Hematopoietic multipotent progenitor cell treated with erythropoietin and hydrocortisone succinate and interleukin-3 and kit ligand, for 6 days (in vitro differentiated cells): ENCODE data around the gene TTYH1.
"Not testable (repeated sequence)": the region's sequence is repeated elsewhere in the genome, so short reads cannot be mapped to it uniquely, and the experiment has no call there.

ENCODE experiments used
- DNase-seq: peaks from one replicate; pipeline ENCODE4 v3.0.0-alpha.2; 2015

The TTYH1 gene

GRCh38 chr19:54446349-54446748 lies 31.1 kb downstream of the TTYH1 start:
- DNase-seq: not testable (repeated sequence)

GRCh38 chr19:54448040-54448773 lies 32.9 kb downstream of the TTYH1 start:
- DNase-seq: peak; percentile 70

- peak; percentile 97 for DNase-seq
These were observed 33.8 kb downstream of the TTYH1 start, which contains the start of gene LENG8 for GRCh38 chr19:54448774-54449700. TSS of gene LENG8 (plus strand) at chr19:54449199. CDS start at chr19:54451345, 2,146 bp downstream.

DNA sequence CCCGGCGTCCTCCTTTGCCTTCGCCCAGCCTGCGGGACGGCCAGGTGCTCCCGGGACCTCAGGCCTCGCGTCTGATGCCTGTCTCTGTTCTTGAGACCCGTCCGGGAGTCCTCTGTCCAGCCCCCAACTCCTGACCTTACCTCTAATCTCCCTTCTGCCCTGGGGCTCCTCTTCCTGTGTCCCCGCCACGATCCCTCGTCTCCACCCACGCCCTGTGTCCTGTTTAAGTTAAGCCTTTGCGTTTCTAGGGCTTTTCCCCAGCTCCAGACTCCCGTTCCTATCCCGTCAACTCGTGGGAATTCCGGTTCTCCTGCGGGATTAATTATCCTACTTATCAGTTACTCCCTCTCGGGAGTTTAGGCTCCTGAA lies 34.4 kb downstream of the TTYH1 start:
- peak; percentile 45 for DNase-seq

DNA sequence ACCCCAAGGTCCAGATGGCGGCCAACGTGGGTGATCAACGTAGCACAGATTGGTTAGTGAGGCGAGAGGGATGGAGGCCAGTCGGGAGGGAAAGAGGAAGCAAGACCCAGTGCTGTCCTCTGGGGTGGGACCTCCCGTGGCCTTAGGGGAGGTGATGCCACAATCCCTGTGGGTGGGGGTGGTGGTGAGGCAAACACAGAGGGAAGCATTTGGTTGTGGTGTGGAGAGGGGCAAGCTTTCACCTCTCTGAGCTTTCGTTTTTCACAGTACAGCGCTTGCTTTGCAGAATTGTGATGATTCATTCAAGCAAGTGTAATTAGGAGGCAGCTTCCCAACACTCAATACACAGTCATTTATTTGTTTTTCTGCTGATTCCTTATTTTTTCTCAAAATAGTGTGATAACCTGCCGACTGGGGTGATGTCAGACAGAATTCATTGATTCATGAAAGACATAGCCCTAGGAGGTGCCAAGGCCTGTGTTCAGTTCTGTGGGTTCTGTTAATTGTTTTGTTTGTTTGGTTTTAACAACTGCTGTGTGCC lies 36.1 kb downstream of the TTYH1 start:
- DNase-seq: no peak

DNA sequence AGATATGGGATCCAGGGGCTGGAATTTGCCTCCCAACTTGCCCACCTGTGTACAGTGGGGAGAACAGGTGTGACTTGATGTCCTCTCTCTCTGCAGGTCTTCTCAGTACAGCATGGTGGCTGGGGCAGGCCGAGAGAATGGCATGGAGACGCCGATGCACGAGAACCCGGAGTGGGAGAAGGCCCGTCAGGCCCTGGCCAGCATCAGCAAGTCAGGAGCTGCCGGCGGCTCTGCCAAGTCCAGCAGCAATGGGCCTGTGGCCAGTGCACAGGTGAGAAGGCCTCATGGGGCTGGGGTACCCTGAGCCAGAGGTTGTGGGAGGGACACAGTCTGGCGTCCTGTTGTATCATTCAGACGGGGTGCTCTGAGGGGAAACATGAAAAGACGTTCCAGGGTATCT lies 36.7 kb downstream of the TTYH1 start:
- no peak for DNase-seq

DNA sequence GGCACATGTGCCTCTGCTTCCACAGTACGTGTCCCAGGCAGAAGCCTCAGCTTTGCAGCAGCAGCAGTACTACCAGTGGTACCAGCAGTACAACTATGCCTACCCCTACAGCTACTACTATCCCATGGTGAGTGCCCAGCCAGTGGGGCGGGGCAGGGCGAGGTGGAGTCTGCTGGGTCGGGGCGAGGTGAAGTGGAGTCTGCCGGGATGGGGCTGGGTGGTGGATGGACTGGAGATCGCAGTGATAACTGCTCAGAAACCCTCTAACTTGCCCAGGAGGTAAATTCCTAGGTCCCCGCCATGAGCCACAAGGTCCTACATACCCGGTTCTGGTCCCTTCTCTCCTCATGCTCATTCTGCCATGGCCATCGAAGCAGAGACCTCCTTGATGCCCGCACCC lies 37.4 kb downstream of the TTYH1 start:
- no peak for DNase-seq

- no peak for DNase-seq
These were observed 38.9 kb downstream of the TTYH1 start for GRCh38 chr19:54453921-54454780.

GRCh38 chr19:54454781-54455675 lies 39.8 kb downstream of the TTYH1 start:
- no peak for DNase-seq

DNA sequence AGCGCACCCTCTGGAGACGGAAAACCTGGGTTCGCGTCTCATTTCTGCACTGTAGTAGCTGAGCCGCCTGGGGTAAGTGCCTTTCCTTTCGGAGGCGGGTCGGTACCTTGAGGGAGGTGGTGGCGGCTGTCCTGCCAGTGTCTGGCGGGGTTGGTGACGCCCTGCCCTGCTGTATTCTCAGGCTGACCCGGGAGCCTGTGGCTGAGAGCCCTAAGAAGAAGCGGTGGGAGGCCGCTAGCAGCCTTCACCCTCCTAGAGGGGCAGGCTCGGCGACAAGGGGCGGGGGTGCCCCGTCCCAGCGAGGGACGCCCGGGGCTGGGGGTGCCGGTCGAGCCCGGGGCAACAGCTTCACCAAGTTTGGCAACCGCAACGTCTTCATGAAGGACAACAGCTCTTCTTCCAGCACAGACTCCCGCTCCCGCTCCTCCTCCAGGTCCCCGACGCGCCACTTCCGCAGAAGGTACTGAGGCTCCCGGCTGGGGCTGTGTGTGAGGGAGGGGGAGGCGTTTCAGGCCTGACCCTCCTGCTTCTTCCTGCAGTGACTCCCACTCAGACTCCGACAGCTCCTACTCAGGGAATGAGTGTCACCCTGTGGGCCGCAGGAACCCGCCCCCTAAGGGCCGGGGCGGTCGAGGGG lies 40.6 kb downstream of the TTYH1 start:
- no peak for DNase-seq

GRCh38 chr19:54456423-54457373 lies 41.4 kb downstream of the TTYH1 start:
- DNase-seq: no peak

GRCh38 chr19:54457773-54458647 lies 42.7 kb downstream of the TTYH1 start:
- DNase-seq: no peak

GRCh38 chr19:54458648-54459281 lies 43.5 kb downstream of the TTYH1 start:
- DNase-seq: no peak

- no peak for DNase-seq
These were observed 44.3 kb downstream of the TTYH1 start for GRCh38 chr19:54459282-54460229.

- no peak for DNase-seq
These were observed 45.2 kb downstream of the TTYH1 start for GRCh38 chr19:54460230-54461005.

GRCh38 chr19:54461210-54461609 lies 45.9 kb downstream of the TTYH1 start:
- DNase-seq: no peak
